Measurements from ENCODE around the gene PLCL2. TPM values are rescaled to one million over a fixed set of nuclear protein-coding genes. Genes with fewer than 3 reads are reported as not detected.

The PLCL2 gene
- total RNA-seq, 1 donor from 2014 or later, result 1.6 TPM

DNA sequence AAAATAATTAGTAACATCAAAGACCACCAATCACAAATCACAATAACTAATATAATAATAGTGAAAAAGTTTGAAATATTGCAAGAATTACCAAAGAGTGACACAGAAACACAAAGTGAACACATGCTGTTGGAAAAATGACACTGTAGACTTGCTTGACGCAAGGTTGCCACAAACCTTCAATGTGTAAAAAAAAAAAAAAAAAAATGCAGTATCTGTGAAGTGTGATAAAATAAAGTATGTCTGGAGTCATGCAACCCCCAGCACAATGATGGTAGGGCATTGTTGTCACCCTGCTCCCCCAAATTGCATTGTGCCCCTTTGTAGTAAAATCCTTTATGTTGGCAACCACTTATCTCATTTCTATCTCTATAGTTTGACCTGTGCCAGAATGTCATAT, 190.6 kb downstream of the PLCL2 start:
- TF ChIP-seq, protein P1, sequence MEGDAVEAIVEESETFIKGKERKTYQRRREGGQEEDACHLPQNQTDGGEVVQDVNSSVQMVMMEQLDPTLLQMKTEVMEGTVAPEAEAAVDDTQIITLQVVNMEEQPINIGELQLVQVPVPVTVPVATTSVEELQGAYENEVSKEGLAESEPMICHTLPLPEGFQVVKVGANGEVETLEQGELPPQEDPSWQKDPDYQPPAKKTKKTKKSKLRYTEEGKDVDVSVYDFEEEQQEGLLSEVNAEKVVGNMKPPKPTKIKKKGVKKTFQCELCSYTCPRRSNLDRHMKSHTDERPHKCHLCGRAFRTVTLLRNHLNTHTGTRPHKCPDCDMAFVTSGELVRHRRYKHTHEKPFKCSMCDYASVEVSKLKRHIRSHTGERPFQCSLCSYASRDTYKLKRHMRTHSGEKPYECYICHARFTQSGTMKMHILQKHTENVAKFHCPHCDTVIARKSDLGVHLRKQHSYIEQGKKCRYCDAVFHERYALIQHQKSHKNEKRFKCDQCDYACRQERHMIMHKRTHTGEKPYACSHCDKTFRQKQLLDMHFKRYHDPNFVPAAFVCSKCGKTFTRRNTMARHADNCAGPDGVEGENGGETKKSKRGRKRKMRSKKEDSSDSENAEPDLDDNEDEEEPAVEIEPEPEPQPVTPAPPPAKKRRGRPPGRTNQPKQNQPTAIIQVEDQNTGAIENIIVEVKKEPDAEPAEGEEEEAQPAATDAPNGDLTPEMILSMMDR (IDR thresholded peaks at IDR 0.05; ENCODE audit: insufficient read depth, low read length, severe bottlenecking), result no peak
- Histone ChIP-seq H3K36me3 (ENCODE audit: control insufficient read depth, insufficient read depth, low read length) (no peaks in the 10 kb centered on the region), H3K4me3 (ENCODE audit: low read depth, low read length) (no peak overlapping the region), H3K27me3 (ENCODE audit: control insufficient read depth, insufficient read depth, low read length) (no peaks in the 10 kb centered on the region)
- no peak for FAIRE-seq
- no peak for DNase-seq (ENCODE audit: low read depth)

DNA sequence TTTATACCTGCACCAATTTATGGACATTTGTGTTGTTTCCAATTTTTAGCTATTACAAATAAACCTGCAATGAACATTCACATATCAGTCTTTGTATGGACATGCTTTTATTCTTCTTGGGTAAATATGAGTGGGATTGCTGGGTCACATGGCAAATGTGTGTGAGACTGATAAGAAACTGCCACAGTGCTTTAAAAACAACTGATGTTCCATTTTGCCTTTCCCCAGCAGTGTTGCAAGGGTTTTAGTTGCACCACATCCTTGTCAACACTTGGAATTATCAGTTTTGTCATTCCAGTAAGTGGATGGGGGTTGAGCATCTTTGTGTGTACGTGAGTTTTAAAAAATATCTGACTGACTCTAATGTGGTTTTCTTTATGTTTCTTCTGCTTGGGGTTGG, 191.2 kb downstream of the PLCL2 start:
- H3K27me3 ChIP-seq (ENCODE audit: control insufficient read depth, insufficient read depth, low read length), result no peaks in the 10 kb centered on the region
- TF ChIP-seq, protein P1 (IDR thresholded peaks at IDR 0.05; ENCODE audit: insufficient read depth, low read length, severe bottlenecking), result no peak
- DNase-seq (ENCODE audit: low read depth), result no peak
- no peak for FAIRE-seq
- no peaks in the 10 kb centered on the region for H3K36me3 ChIP-seq (ENCODE audit: control insufficient read depth, insufficient read depth, low read length)
- H3K4me3 ChIP-seq (ENCODE audit: low read depth, low read length), result no peak overlapping the region

DNA sequence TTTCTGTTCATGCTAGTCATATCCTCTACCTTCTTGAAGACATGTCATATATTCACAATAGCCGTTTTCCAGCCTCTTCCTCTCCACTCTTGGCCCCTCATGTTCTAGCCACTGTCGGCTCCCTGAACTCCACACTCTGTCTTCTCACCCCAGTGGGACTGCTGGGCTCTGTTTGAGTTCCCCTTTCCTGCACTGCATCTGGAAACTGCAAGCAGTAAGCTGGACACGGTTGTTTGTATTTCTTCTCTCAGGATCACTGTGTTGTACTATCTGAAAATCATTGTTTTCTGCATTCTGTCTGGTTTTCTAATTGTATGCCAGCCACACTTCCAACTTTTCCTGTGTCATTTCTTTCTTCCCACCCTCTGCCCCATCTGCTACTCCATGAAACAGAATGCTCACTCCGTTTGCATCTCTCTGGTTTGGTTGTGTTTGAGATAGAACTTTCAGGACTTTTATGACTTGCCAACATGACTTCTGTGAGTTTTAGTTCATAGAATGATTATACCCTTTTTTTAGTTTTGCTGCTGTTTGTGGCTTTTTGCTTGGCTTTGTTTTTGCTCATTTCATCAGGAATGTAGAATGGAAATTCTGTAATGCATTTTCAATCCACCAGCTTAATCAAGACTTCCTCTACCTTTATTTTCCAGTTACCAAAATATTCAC, 192.3 kb downstream of the PLCL2 start:
- no peak for DNase-seq (ENCODE audit: low read depth)
- Histone ChIP-seq H3K27me3 (ENCODE audit: control insufficient read depth, insufficient read depth, low read length) (no peaks in the 10 kb centered on the region), H3K36me3 (ENCODE audit: control insufficient read depth, insufficient read depth, low read length) (no peaks in the 10 kb centered on the region), H3K4me3 (ENCODE audit: low read depth, low read length) (no peak overlapping the region)
- no peak for FAIRE-seq
- TF ChIP-seq, protein P1 (IDR thresholded peaks at IDR 0.05; ENCODE audit: insufficient read depth, low read length, severe bottlenecking), result no peak

- FAIRE-seq (no peak), DNase-seq (ENCODE audit: low read depth) (no peak)
- TF ChIP-seq, protein P1 (IDR thresholded peaks at IDR 0.05; ENCODE audit: insufficient read depth, low read length, severe bottlenecking), result no peak
- no peaks in the 10 kb centered on the region for H3K36me3 ChIP-seq (ENCODE audit: control insufficient read depth, insufficient read depth, low read length)
- H3K27me3 ChIP-seq (ENCODE audit: control insufficient read depth, insufficient read depth, low read length), result no peaks in the 10 kb centered on the region
- no peak overlapping the region for H3K4me3 ChIP-seq (ENCODE audit: low read depth, low read length)
Observed at GRCh38 chr3:17077606-17078005, 192.9 kb downstream of the PLCL2 start.

GRCh38 chr3:17078926-17079465, 194.2 kb downstream of the PLCL2 start:
- Histone ChIP-seq H3K27me3 (ENCODE audit: control insufficient read depth, insufficient read depth, low read length) (no peaks in the 10 kb centered on the region), H3K4me3 (ENCODE audit: low read depth, low read length) (no peak overlapping the region), H3K36me3 (ENCODE audit: control insufficient read depth, insufficient read depth, low read length) (no peaks in the 10 kb centered on the region)
- no peak for DNase-seq (ENCODE audit: low read depth)
- FAIRE-seq, result no peak
- TF ChIP-seq, protein P1 (IDR thresholded peaks at IDR 0.05; ENCODE audit: insufficient read depth, low read length, severe bottlenecking), result no peak

DNA sequence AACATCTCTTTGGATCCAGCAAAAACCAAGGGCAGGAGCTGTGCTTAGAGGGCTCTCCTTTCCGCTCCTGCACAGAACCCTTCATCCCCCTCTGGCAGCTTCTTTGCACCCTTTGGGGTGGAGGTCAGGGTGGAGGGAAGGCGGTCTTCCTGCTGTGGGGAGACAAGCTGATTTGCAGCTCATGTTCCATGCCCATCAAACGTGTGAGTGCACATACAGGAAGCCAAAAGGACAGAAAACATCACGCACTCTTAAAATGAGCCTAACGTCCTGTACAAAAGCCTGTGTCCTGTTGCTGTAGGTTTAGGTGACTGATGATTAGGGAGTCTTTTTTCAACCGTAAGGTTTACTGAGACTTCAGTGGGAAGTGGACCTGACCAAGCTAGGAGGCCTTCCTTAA, 195.2 kb downstream of the PLCL2 start:
- H3K27me3 ChIP-seq (ENCODE audit: control insufficient read depth, insufficient read depth, low read length), result no peaks in the 10 kb centered on the region
- no peak for FAIRE-seq
- H3K4me3 ChIP-seq (ENCODE audit: low read depth, low read length), result no peak overlapping the region
- no peak for DNase-seq (ENCODE audit: low read depth)
- no peaks in the 10 kb centered on the region for H3K36me3 ChIP-seq (ENCODE audit: control insufficient read depth, insufficient read depth, low read length)
- TF ChIP-seq, protein P1 (IDR thresholded peaks at IDR 0.05; ENCODE audit: insufficient read depth, low read length, severe bottlenecking), result no peak

Data from bronchial epithelial cell (primary cell).